Common myeloid progenitor, CD34-positive (primary cell): ENCODE results near the gene KRTAP12-3. TPM values are rescaled to one million over a fixed set of nuclear protein-coding genes. Genes with fewer than 3 reads are reported as not detected.
"Not testable (repeated sequence)": the region's sequence is repeated elsewhere in the genome, so short reads cannot be mapped to it uniquely, and the experiment has no call there.

Experiments
- CTCF ChIA-PET: fragments of 350-600 bp; sonication (Branson Sonifier 250); formaldehyde crosslinking; loops from one replicate; lab custom pipeline; 2021; ENCODE audit warnings: antibody characterized with exemption; lab: Charles Lee
- POLR2A ChIA-PET: fragments of 350-600 bp; sonication (Branson Sonifier 250); formaldehyde crosslinking; loops from one replicate; lab custom pipeline; 2021; ENCODE audit warnings: antibody characterized with exemption; lab: Charles Lee
- DNase-seq, 3 donors: peaks; one replicate each; pipeline versions ENCODE4 v3.0.0 to v3.0.0-alpha.2; 2013
- H3K27ac ChIP-seq, 2 experiments: 1 replicate in 1 of 2; 2 replicates in 1 of 2; pipeline ENCODE4 v1.7.0; 2013; ENCODE audit warnings: inconsistent platforms in 2 of 2, low read length in 2 of 2, mild to moderate bottlenecking in 2 of 2, low read depth in 1 of 2, moderate library complexity in 1 of 2; ENCODE audit not compliant: severe bottlenecking in 2 of 2, insufficient read depth in 1 of 2, poor library complexity in 1 of 2
- H3K27me3 ChIP-seq, 5 experiments: replicated peaks in 2 of 5; 1 replicate in 3 of 5; 2 replicates in 2 of 5; pipeline versions ENCODE4 v1.6.1 to v1.7.0; 2013; ENCODE audit warnings: low read length in 4 of 5, mild to moderate bottlenecking in 2 of 5, moderate library complexity in 2 of 5, inconsistent platforms in 1 of 5; ENCODE audit not compliant: insufficient read depth in 5 of 5, control insufficient read depth in 4 of 5
- H3K36me3 ChIP-seq, 4 experiments: 1 replicate in 2 of 4; 2 replicates in 2 of 4; pipeline versions ENCODE4 v1.6.1 to v1.7.0; 2013; ENCODE audit warnings: low read length in 3 of 4, control low read depth in 1 of 4, mild to moderate bottlenecking in 1 of 4; ENCODE audit not compliant: control insufficient read depth in 4 of 4, insufficient read depth in 4 of 4
- H3K4me1 ChIP-seq, 4 experiments: 1 replicate in 3 of 4; 2 replicates in 1 of 4; pipeline versions ENCODE4 v1.6.1 to v1.7.1; 2013; ENCODE audit warnings: low read length in 3 of 4, mild to moderate bottlenecking in 3 of 4, control low read depth in 1 of 4, inconsistent platforms in 1 of 4, moderate library complexity in 1 of 4; ENCODE audit not compliant: control insufficient read depth in 4 of 4, insufficient read depth in 4 of 4; ENCODE audit errors: control extremely low read depth in 1 of 4
- H3K4me3 ChIP-seq, 7 experiments: 1 replicate in 4 of 7; 2 replicates in 3 of 7; pipeline versions ENCODE4 v1.5.1 to v1.7.0; 2013; ENCODE audit warnings: mild to moderate bottlenecking in 7 of 7, low read length in 6 of 7, moderate library complexity in 6 of 7, inconsistent platforms in 2 of 7, low read depth in 2 of 7, control low read depth in 1 of 7; ENCODE audit not compliant: insufficient read depth in 4 of 7, control insufficient read depth in 1 of 7; ENCODE audit errors: extremely low read depth in 1 of 7
- H3K9me3 ChIP-seq, 5 experiments: 1 replicate in 4 of 5; 2 replicates in 1 of 5; pipeline versions ENCODE4 v1.6.1 to v1.7.1; 2013; ENCODE audit warnings: low read length in 4 of 5, mild to moderate bottlenecking in 2 of 5, inconsistent platforms in 1 of 5, low read depth in 1 of 5, moderate library complexity in 1 of 5; ENCODE audit not compliant: control insufficient read depth in 4 of 5, insufficient read depth in 2 of 5; ENCODE audit errors: control extremely low read depth in 1 of 5
- WGBS: methylation state at CpG from one replicate; pipeline ENCODE4 v1.1.5; 2013; ENCODE audit not compliant: insufficient coverage; 5-methylcytosine and 5-hydroxymethylcytosine counted together
- polyA plus RNA-seq: library from polyadenylated mRNA; unstranded; fragments of 120-200 nt; gene quantifications from one replicate; pipeline ENCODE4 v1.2.1, GENCODE V29; 2013

KRTAP12-3 gene
- not detected for polyA plus RNA-seq

DNA sequence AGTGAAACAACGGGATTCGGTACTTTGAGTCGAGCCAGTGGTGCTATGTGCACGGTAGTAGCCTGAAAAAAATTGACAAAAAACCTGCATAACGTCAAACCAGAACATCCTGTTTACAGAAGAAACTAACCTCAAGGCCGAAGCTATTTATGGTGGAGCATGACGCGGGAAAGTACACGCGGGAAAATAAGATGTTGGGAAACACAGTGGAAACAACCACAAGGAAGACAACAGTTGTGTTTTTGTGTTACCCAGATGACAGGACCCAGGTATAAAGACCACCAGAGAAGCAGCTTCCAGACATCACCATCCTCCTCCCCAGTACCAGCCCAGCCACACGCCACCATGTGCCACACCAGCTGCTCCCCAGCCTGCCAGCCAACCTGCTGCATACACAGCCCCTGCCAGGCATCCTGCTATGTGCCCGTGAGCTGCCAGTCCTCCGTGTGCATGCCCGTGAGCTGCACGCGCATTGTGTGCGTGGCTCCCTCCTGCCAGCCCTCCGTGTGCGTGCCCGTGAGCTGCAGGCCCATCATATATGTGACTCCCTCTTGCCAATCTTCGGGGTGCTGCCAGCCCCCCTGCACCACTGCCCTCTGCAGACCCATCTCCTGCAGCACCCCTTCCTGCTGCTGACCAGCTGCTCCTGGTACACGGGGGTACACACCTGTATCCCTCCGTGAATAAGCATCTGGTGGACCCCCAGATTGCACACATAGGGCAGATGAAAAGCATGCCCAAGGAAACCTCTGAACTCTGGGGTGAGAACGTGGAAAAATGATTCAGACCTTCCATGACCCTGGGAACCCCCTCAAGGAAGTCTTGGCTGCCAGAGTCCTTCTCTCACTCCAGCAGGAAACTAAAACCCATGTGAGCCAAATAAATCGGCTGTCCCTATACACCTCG is at the start of gene KRTAP12-3:
KRTAP12-3 (plus strand) TSS at position 298 of the 906 bp plus-strand sequence; CDS start at position 346, 48 bp downstream.
- Histone ChIP-seq H3K4me1 (no peaks in the 10 kb centered on the region), H3K4me3 (no peak within 1 kb of the TSS), H3K36me3 (no peaks in the 10 kb centered on the region), H3K27me3 (peaks cover 0 to 10% (median 2%) of the 10 kb centered on the region in 5 experiments), H3K27ac (no peak within 1 kb of the TSS), H3K9me3 (peaks cover 3 to 37% (median 11%) of the 10 kb centered on the region in 5 experiments)
- CTCF ChIA-PET: no interaction called here
- WGBS: 87% methylated on average over 18 of the region's 26 CpGs
- peak in 1 of 3 donors; percentile 3 for DNase-seq
- POLR2A ChIA-PET: no interaction called here

DNA sequence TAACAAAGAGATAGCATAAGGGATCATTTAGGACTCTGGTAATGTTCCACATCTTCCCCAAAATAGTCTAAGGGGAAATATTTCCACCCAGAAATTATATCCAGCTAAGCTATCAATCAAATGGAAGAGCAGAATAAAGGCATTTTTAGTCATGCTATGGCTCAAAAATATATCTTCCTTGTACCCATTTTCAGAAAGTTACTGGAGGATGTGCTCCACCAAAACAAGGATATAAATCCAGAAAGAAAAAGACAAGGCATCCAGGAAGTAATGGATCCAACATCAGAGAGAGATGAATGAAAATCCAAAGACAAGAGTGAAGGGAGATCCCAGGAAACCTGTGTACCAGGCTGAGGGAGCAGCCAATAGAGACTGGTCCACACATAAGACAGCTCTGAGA is 48.5 kb upstream of the KRTAP12-3 start:
- POLR2A ChIA-PET: no interaction called here
- H3K4me3 ChIP-seq: no peak overlapping the region
- no peaks in the 10 kb centered on the region for H3K4me1 ChIP-seq
- H3K27ac ChIP-seq: no peak overlapping the region
- no peaks in the 10 kb centered on the region for H3K36me3 ChIP-seq
- CTCF ChIA-PET: no interaction called here
- DNase-seq: no peak
- peaks cover 0 to 30% (median 10%) of the 10 kb centered on the region in 5 experiments for H3K9me3 ChIP-seq
- peaks cover 0 to 6% (median 2%) of the 10 kb centered on the region in 5 experiments for H3K27me3 ChIP-seq

- H3K4me3 ChIP-seq, POLR2A ChIA-PET, H3K27me3 ChIP-seq, H3K36me3 ChIP-seq, H3K27ac ChIP-seq, DNase-seq, H3K4me1 ChIP-seq: not testable (repeated sequence)
- peaks cover 0 to 24% (median 6%) of the 10 kb centered on the region in 5 experiments for H3K9me3 ChIP-seq
- WGBS: 100% methylated on average over 2 of the region's 7 CpGs
- CTCF ChIA-PET: interaction anchor here (0.6 kb wide), 1 partner anchor 1087 kb away, joined by 3 read pairs; no protein-coding TSS in a partner anchor
These were observed 47.4 kb upstream of the KRTAP12-3 start for GRCh38 chr21:44610157-44610843.

- H3K27me3 ChIP-seq: peaks cover 0 to 2% (median 0%) of the 10 kb centered on the region in 5 experiments
- H3K27ac ChIP-seq: no peak overlapping the region
- no peaks in the 10 kb centered on the region for H3K36me3 ChIP-seq
- POLR2A ChIA-PET: no interaction called here
- CTCF ChIA-PET: no interaction called here
- no peak overlapping the region for H3K4me3 ChIP-seq
- peaks cover 0 to 20% (median 6%) of the 10 kb centered on the region in 5 experiments for H3K9me3 ChIP-seq
- no peaks in the 10 kb centered on the region for H3K4me1 ChIP-seq
- 96% methylated on average over 4 of the region's 4 CpGs for WGBS
- no peak for DNase-seq
These were observed 46.2 kb upstream of the KRTAP12-3 start for GRCh38 chr21:44611551-44611950.

DNA sequence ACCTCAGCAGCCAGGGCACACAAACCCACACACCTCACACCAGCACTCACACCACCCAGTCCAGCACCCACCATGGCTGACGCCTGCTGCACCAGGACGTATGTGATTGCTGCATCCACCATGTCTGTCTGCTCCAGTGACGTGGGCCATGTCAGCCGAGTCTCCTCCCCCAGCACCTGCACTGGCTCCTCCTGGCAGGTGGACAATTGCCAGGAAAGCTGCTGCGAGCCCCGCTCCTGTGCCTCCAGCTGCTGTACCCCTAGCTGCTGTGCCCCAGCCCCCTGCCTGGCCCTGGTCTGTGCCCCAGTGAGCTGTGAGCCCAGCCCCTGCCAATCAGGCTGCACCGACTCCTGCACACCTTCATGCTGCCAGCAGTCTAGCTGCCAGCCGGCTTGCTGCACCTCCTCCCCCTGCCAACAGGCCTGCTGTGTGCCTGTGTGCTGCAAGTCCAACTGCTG is 45.7 kb upstream of the KRTAP12-3 start, which contains the start of gene KRTAP10-8:
KRTAP10-8 (plus strand) TSS at position 51 of the 458 bp plus-strand sequence; CDS start at position 73, 22 bp downstream.
- 96% methylated on average over 6 of the region's 8 CpGs for WGBS
- Histone ChIP-seq H3K36me3 (no peaks in the 10 kb centered on the region), H3K4me1 (no peaks in the 10 kb centered on the region), H3K27me3 (peaks cover 0 to 2% (median 0%) of the 10 kb centered on the region in 5 experiments), H3K27ac (no peak within 1 kb of the TSS), H3K4me3 (no peak within 1 kb of the TSS), H3K9me3 (peaks cover 0 to 18% (median 6%) of the 10 kb centered on the region in 5 experiments)
- CTCF ChIA-PET: no interaction called here
- DNase-seq: no peak
- POLR2A ChIA-PET: no interaction called here

DNA sequence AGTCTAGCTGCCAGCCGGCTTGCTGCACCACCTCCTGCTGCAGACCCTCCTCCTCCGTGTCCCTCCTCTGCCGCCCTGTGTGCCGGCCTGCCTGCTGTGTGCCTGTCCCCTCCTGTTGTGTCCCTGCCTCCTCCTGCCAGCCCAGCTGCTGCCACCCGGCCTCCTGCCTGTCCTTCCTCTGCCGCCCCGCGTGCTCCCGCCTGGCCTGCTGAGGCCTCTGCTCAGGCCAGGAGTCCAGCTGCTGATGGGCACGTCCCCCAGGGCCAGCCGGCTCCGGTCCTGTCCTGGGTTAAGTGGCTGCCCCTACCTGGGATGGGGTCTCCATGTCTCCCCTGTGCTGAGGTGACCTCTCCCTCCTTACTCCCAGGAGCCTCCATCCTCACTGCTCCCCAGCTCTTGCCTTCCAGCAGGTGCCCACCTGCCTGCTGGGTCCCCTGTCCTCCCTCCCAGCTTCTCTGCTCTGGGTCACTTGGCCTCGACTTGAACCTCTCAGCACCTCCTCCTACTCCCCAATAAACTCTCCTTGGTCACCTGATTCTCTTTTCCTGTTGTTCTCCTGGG is 45.0 kb upstream of the KRTAP12-3 start:
- Histone ChIP-seq H3K4me3 (no peak overlapping the region), H3K4me1 (no peaks in the 10 kb centered on the region), H3K27ac (no peak overlapping the region), H3K27me3 (no peaks in the 10 kb centered on the region), H3K9me3 (peaks cover 0 to 18% (median 6%) of the 10 kb centered on the region in 5 experiments), H3K36me3 (no peaks in the 10 kb centered on the region)
- DNase-seq: no peak
- WGBS: 87% methylated on average over 8 of the region's 13 CpGs
- POLR2A ChIA-PET: no interaction called here
- CTCF ChIA-PET: no interaction called here
